HUES64 (cell line): ENCODE results near the gene USP46.

ENCODE experiments used
- H3K27ac ChIP-seq: 2 replicates; pipeline ENCODE4 v1.7.0; 2013; ENCODE audit warnings: low read depth, low read length, inconsistent platforms
- H3K27me3 ChIP-seq: 2 replicates; pipeline ENCODE4 v1.6.1; 2013; ENCODE audit warnings: mild to moderate bottlenecking, low read length; ENCODE audit not compliant: insufficient read depth
- H3K36me3 ChIP-seq: 2 replicates; pipeline ENCODE4 v1.6.1; 2013; ENCODE audit warnings: mild to moderate bottlenecking, low read length; ENCODE audit not compliant: insufficient read depth
- H3K4me1 ChIP-seq: 2 replicates; pipeline ENCODE4 v1.6.1; 2013; ENCODE audit warnings: mild to moderate bottlenecking, low read length, moderate library complexity; ENCODE audit not compliant: insufficient read depth
- H3K4me3 ChIP-seq: 2 replicates; pipeline ENCODE4 v1.5.1; 2013; ENCODE audit warnings: mild to moderate bottlenecking, low read length, moderate library complexity
- H3K9ac ChIP-seq: 2 replicates; pipeline ENCODE4 v1.6.1; 2013; ENCODE audit warnings: mild to moderate bottlenecking, low read depth, low read length
- H3K9me3 ChIP-seq: 2 replicates; pipeline ENCODE4 v1.6.1; 2013; ENCODE audit warnings: low read depth, low read length; ENCODE audit not compliant: insufficient read depth
- WGBS: fragments of 150-250, 120-280 bp; methylation state at CpG from one replicate; pipeline ENCODE4 v1.1.7; 2013; ENCODE audit warnings: missing lambda C conversion rate; 5-methylcytosine and 5-hydroxymethylcytosine counted together

The USP46 gene

GRCh38 chr4:52638717-52639116 lies 20.4 kb downstream of the USP46 start:
- Histone ChIP-seq H3K4me1 (peaks cover 13% of the 10 kb centered on the region), H3K9ac (no peak overlapping the region), H3K4me3 (no peak overlapping the region), H3K36me3 (peaks cover 4% of the 10 kb centered on the region; the same call in 1 of the 2 replicates), H3K27ac (no peak overlapping the region), H3K27me3 (no peaks in the 10 kb centered on the region), H3K9me3 (0 out of 2 replicates have a peak, but pooled peaks cover 4% of the 10 kb centered on the region)
- WGBS, result 93% methylated on average over 4 of the region's 4 CpGs

DNA sequence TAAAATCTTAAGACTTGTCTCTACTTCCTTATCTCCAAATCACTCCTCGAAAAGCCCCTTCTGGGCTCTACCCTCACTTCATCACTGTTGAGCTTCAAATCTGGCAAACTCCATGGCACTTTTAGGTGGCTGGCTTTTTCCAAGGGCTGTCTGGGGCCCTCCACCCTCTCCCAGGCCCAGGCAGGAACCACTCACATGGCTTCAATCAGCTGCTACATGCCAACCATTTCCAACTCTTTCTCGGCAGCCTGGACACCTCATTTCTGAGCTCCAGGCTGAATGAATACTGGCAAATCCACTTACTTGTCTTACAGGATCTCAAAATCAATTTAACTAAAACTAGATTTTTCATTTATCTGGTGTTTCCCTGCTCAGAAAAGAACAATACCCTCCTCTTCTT lies 22.0 kb downstream of the USP46 start:
- H3K4me3 ChIP-seq, result no peak overlapping the region
- 0 out of 2 replicates have a peak, but pooled peaks cover 4% of the 10 kb centered on the region for H3K9me3 ChIP-seq
- no peak overlapping the region for H3K27ac ChIP-seq
- peaks cover 13% of the 10 kb centered on the region for H3K4me1 ChIP-seq
- 94% methylated on average over 2 of the region's 2 CpGs for WGBS
- H3K9ac ChIP-seq, result no peak overlapping the region
- H3K27me3 ChIP-seq, result no peaks in the 10 kb centered on the region
- peaks cover 4% of the 10 kb centered on the region; the same call in 1 of the 2 replicates for H3K36me3 ChIP-seq

DNA sequence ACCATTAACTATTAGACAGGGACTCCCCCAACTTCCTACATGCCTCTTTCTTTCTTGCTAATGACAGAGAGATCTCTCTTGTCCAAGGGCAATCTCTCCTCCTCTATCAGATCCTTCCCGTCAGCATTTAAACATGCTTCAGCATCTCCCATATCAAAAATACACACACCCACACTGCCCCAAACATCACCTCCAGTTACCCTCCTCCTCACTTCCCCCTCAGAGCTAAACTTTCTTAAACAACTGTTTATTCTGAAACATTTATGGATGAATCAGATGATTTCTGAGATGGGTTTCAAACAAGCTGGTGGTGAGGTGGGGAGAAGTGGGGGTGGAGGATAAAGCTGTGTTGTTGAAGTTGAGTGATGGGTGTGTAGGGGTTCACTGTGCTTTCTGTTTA lies 23.5 kb downstream of the USP46 start:
- Histone ChIP-seq H3K4me1 (no peaks in the 10 kb centered on the region), H3K4me3 (no peak overlapping the region), H3K9ac (no peak overlapping the region), H3K9me3 (0 out of 2 replicates have a peak, but pooled peaks cover 4% of the 10 kb centered on the region), H3K36me3 (peaks cover 9% of the 10 kb centered on the region; the same call in 1 of the 2 replicates), H3K27me3 (no peaks in the 10 kb centered on the region), H3K27ac (no peak overlapping the region)
- WGBS, result 98% methylated on average over 1 of the region's 1 CpG

DNA sequence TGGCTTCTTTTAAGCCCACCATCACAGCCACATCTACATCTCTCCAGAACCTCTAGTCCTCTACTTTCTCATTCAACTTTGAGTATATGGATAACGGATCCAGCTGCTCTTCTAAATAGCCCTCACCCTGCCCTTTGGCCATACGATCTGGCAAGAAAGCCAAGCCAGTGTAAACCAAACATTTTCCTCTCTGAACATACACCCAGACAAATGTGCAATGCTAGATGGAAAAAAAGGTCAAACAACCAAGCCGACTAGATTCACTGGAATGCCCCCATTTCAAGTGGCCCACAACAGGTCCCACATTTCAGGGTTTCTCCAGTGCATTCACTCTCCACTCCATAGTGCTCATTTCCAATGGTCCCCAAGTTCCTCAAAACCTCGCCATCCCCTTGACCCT lies 24.0 kb downstream of the USP46 start:
- no peak overlapping the region for H3K27ac ChIP-seq
- no peak overlapping the region for H3K4me3 ChIP-seq
- peaks cover 13% of the 10 kb centered on the region; the same call in 1 of the 2 replicates for H3K36me3 ChIP-seq
- no peaks in the 10 kb centered on the region for H3K4me1 ChIP-seq
- no peaks in the 10 kb centered on the region for H3K27me3 ChIP-seq
- H3K9ac ChIP-seq, result no peak overlapping the region
- WGBS, result 89% methylated on average over 4 of the region's 4 CpGs
- 0 out of 2 replicates have a peak, but pooled peaks cover 4% of the 10 kb centered on the region for H3K9me3 ChIP-seq

DNA sequence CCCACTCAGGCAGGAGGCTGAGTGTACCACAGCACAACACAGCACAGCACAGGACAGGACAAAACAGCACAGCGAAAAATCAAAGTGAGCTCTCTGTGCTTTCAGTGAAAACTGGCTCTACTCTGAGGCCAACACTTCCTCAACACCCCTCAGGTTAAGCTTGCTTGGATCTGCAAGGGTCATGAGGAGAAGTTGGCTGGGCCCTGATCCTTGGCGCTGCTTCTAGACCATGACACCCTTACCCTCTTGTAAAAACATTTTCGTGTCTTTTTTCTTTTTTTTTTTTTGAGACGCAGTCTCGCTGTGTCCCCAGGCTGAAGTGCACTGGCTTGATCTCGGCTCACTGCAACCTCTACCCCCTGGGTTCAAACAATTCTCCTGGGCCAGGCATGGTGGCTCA lies 25.3 kb downstream of the USP46 start:
- H3K27me3 ChIP-seq, result no peaks in the 10 kb centered on the region
- no peaks in the 10 kb centered on the region for H3K4me1 ChIP-seq
- H3K36me3 ChIP-seq, result peaks cover 15% of the 10 kb centered on the region; the same call in 1 of the 2 replicates
- 92% methylated on average over 6 of the region's 6 CpGs for WGBS
- H3K9me3 ChIP-seq, result no peaks in the 10 kb centered on the region
- no peak overlapping the region for H3K9ac ChIP-seq
- no peak overlapping the region for H3K27ac ChIP-seq
- H3K4me3 ChIP-seq, result no peak overlapping the region

GRCh38 chr4:52628974-52629373 lies 30.1 kb downstream of the USP46 start:
- Histone ChIP-seq H3K27me3 (no peaks in the 10 kb centered on the region), H3K4me3 (no peak overlapping the region), H3K27ac (no peak overlapping the region), H3K4me1 (no peaks in the 10 kb centered on the region), H3K9me3 (no peaks in the 10 kb centered on the region), H3K36me3 (peaks cover 57% of the 10 kb centered on the region), H3K9ac (no peak overlapping the region)
- 100% methylated on average over 1 of the region's 2 CpGs for WGBS

GRCh38 chr4:52628543-52628942 lies 30.6 kb downstream of the USP46 start:
- Histone ChIP-seq H3K9ac (no peak overlapping the region), H3K27ac (no peak overlapping the region), H3K9me3 (no peaks in the 10 kb centered on the region), H3K36me3 (peaks cover 57% of the 10 kb centered on the region), H3K27me3 (no peaks in the 10 kb centered on the region), H3K4me3 (no peak overlapping the region), H3K4me1 (no peaks in the 10 kb centered on the region)
- WGBS, result 94% methylated on average over 4 of the region's 4 CpGs

DNA sequence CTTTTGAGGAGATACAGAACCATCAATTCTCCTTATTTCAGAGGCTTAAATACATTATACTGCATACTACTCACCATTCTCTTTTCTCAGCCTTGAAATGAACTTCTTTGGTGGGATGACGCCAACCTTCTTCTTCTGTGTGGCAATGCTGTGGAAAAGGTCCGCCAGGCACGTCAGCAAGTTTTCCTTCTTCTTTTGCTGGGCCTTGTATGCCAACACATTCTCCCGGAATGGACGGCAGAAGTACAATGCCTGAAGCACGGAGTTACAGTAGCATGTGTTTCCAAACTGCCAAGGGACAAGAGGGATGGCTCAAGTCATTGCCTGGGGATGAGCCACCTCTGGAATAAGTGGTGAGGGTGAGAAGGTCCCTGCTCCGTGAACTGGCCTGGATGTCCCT lies 31.2 kb downstream of the USP46 start:
- no peak overlapping the region for H3K9ac ChIP-seq
- H3K9me3 ChIP-seq, result no peaks in the 10 kb centered on the region
- 94% methylated on average over 7 of the region's 7 CpGs for WGBS
- no peak overlapping the region for H3K27ac ChIP-seq
- peaks cover 61% of the 10 kb centered on the region for H3K36me3 ChIP-seq
- H3K27me3 ChIP-seq, result no peaks in the 10 kb centered on the region
- H3K4me3 ChIP-seq, result no peak overlapping the region
- no peaks in the 10 kb centered on the region for H3K4me1 ChIP-seq

- H3K9me3 ChIP-seq, result no peaks in the 10 kb centered on the region
- no peaks in the 10 kb centered on the region for H3K27me3 ChIP-seq
- H3K27ac ChIP-seq, result no peak overlapping the region
- no peak overlapping the region for H3K4me3 ChIP-seq
- no peak overlapping the region for H3K9ac ChIP-seq
- no peaks in the 10 kb centered on the region for H3K4me1 ChIP-seq
- WGBS, result 93% methylated on average over 1 of the region's 1 CpG
- H3K36me3 ChIP-seq, result peaks cover 64% of the 10 kb centered on the region
Measured at GRCh38 chr4:52625216-52625615, 33.9 kb downstream of the USP46 start.

GRCh38 chr4:52622564-52622963 lies 36.5 kb downstream of the USP46 start:
- no peak overlapping the region for H3K9ac ChIP-seq
- WGBS, result 93% methylated on average over 1 of the region's 3 CpGs
- H3K27me3 ChIP-seq, result no peaks in the 10 kb centered on the region
- no peak overlapping the region for H3K4me3 ChIP-seq
- H3K9me3 ChIP-seq, result no peaks in the 10 kb centered on the region
- peaks cover 50% of the 10 kb centered on the region for H3K36me3 ChIP-seq
- no peak overlapping the region for H3K27ac ChIP-seq
- peaks cover 14% of the 10 kb centered on the region for H3K4me1 ChIP-seq

- WGBS, result 99% methylated on average over 2 of the region's 2 CpGs
Measured at GRCh38 chr4:52621567-52621966, 37.5 kb downstream of the USP46 start.

DNA sequence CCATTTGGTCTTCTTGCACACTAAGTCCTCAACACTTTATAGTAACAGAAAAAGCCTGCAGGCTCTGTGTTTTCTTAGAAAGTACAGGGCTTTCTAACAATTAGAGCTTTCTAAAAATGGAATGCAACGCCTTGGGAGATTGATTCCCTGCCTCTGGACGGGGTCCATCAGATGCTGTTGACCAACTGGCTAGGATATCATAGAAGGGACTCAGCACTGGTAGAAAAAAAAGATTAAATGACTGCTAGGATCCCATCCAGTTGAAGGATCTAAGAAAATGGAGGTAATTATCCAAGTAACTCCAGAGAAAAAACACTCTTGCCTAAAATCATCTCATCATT lies 39.5 kb downstream of the USP46 start:
- Histone ChIP-seq H3K36me3 (peaks cover 26% of the 10 kb centered on the region), H3K4me1 (peaks cover 17% of the 10 kb centered on the region), H3K27ac (no peak overlapping the region), H3K4me3 (no peak overlapping the region), H3K9me3 (no peaks in the 10 kb centered on the region), H3K27me3 (no peaks in the 10 kb centered on the region), H3K9ac (no peak overlapping the region)
- WGBS, result 89% methylated on average over 2 of the region's 2 CpGs

More at GRCh38 chr4:52621567-52621966, 37.5 kb downstream of the USP46 start:
- Histone ChIP-seq H3K9ac (no peak overlapping the region), H3K36me3 (peaks cover 43% of the 10 kb centered on the region), H3K27me3 (no peaks in the 10 kb centered on the region), H3K4me3 (no peak overlapping the region), H3K4me1 (peaks cover 17% of the 10 kb centered on the region), H3K9me3 (no peaks in the 10 kb centered on the region), H3K27ac (no peak overlapping the region)
